Measurements from ENCODE around the gene PFAS. TPM values are rescaled to one million over a fixed set of nuclear protein-coding genes. Genes with fewer than 3 reads are reported as not detected.

PFAS gene
- polyA plus RNA-seq, 3 donors: 37.6 to 46.6 (median 41.2) TPM

DNA sequence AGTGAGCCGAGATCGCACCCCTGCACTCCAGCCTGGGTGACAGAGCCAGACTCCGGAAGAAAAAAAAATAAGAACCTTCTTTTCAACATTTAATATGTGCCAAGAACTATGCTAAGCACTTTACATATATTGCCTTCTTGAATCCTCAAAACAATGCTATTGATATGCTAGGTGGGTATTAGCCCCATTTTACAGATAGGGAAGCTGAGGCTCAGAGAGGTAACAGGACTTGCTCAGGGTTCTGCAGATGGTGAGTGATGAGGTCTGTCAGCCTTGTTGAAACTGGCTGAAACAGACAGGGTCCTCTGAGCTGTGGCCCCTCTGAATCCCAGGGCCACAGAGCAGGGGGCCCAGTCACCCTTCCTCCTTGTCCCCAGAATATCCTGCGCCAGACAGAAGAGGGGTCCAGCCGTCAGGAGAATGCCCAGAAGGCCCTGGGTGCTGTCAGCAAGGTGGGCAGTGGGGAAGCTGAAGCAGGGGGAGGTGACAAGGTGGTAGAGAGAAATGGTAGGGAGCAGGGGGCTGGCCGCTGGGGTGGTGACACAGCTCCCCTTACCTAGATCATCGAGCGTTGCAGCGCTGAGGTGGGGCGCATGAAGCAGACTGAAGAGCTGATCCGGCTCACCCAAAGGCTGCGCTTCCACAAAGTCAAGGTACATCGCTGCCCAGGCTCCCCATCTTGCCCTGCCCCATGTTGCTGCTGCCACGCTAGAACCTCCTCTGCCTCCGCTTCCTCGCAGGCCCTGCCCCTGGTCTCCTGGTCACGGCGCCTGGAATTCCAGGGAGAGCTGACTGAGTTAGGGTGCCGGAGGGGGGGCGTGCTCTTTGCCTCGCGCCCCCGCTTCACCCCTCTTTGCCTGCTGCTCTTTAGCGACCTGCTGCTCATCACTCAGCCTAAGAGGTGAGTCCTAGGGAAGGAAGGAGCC, 69.2 kb downstream of the PFAS start:
- DNase-seq (ENCODE audit: extremely low read depth in 1 of 11, low read depth in 9 of 11, low spot score in 4 of 11): no peak

Other genes starting within 250 kb of the PFAS start
- gene GUCY2D, start 246.7 kb upstream of the PFAS start, polyA plus RNA-seq (ENCODE audit: insufficient read length in 3 of 3): under 1 TPM; 0.26 to 0.78 (median 0.47) TPM
- gene ALOX15B, start 210.2 kb upstream of the PFAS start, polyA plus RNA-seq (ENCODE audit: insufficient read length in 3 of 3): 1 to 10 TPM; 1.0 to 1.3 (median 1.1) TPM
- 1 to 10 TPM in 1 of 3 donors, under 1 TPM in 2; 0.66 to 1.5 (median 0.72) TPM for gene ALOX12B, start 161.6 kb upstream of the PFAS start, polyA plus RNA-seq (ENCODE audit: insufficient read length in 3 of 3)
- under 1 TPM in 1 of 3 donors, not detected in 2; 0.08 TPM for gene ALOXE3, start 130.8 kb upstream of the PFAS start, polyA plus RNA-seq (ENCODE audit: insufficient read length in 3 of 3)
- gene HES7, start 125.2 kb upstream of the PFAS start, polyA plus RNA-seq (ENCODE audit: insufficient read length in 3 of 3): under 1 TPM in 1 of 3 donors, not detected in 2; 0.17 TPM
- 10 to 100 TPM; 29.0 to 53.9 (median 30.6) TPM for gene PER1, start 96.9 kb upstream of the PFAS start, polyA plus RNA-seq (ENCODE audit: insufficient read length in 3 of 3)
- gene VAMP2, start 86.3 kb upstream of the PFAS start, polyA plus RNA-seq (ENCODE audit: insufficient read length in 3 of 3): 100 to 1,000 TPM; 107 to 150 (median 110) TPM
- gene TMEM107, start 72.9 kb upstream of the PFAS start, polyA plus RNA-seq (ENCODE audit: insufficient read length in 3 of 3): 10 to 100 TPM; 21.2 to 29.9 (median 28.3) TPM
- gene BORCS6, start 59.1 kb upstream of the PFAS start, polyA plus RNA-seq (ENCODE audit: insufficient read length in 3 of 3): 1 to 10 TPM; 2.6 to 5.2 (median 4.6) TPM
- gene AURKB, start 38.7 kb upstream of the PFAS start, polyA plus RNA-seq (ENCODE audit: insufficient read length in 3 of 3): 10 to 100 TPM; 34.1 to 44.5 (median 36.2) TPM
- 10 to 100 TPM; 22.6 to 42.1 (median 29.0) TPM for gene CTC1, start 1.2 kb upstream of the PFAS start, polyA plus RNA-seq (ENCODE audit: insufficient read length in 3 of 3)
- 10 to 100 TPM; 27.2 to 29.8 (median 27.3) TPM for gene RANGRF, start 39.4 kb downstream of the PFAS start, polyA plus RNA-seq (ENCODE audit: insufficient read length in 3 of 3)
- gene SLC25A35, start 46.1 kb downstream of the PFAS start, polyA plus RNA-seq (ENCODE audit: insufficient read length in 3 of 3): 1 to 10 TPM; 2.8 to 4.9 (median 3.2) TPM
- gene ARHGEF15, start 61.0 kb downstream of the PFAS start, polyA plus RNA-seq (ENCODE audit: insufficient read length in 3 of 3): 10 to 100 TPM; 16.0 to 18.3 (median 17.7) TPM
- not detected for gene ODF4, start 90.6 kb downstream of the PFAS start, polyA plus RNA-seq (ENCODE audit: insufficient read length in 3 of 3)
- 1,000 to 10,000 TPM; 2,237 to 3,232 (median 2,994) TPM for gene RPL26, start 133.9 kb downstream of the PFAS start, polyA plus RNA-seq (ENCODE audit: insufficient read length in 3 of 3)
- under 1 TPM in 2 of 3 donors, not detected in 1; 0.07 to 0.20 TPM for gene RNF222, start 148.5 kb downstream of the PFAS start, polyA plus RNA-seq (ENCODE audit: insufficient read length in 3 of 3)
- 10 to 100 TPM; 43.8 to 52.8 (median 50.0) TPM for gene NDEL1, start 186.6 kb downstream of the PFAS start, polyA plus RNA-seq (ENCODE audit: insufficient read length in 3 of 3)